Aorta (tissue), 5 donors: Measurements from ENCODE around the gene YEATS4. TPM values are rescaled to one million over a fixed set of nuclear protein-coding genes. Genes with fewer than 3 reads are reported as not detected.

Experiments
- ATAC-seq: fragments of 200-7000 bp; cut with Tn5 transposase; one replicate; pipeline ENCODE4 v1.9.1; 2022; ENCODE audit warnings: moderate library complexity; ENCODE audit not compliant: low FRiP score
- DNase-seq, 2 donors: peaks; one replicate each; pipeline ENCODE4 v3.0.0-alpha.2; 2020
- H3K27ac ChIP-seq, 2 donors: one replicate each; pipeline ENCODE4 v1.5.1; 2013; ENCODE audit warnings: low read length in 2 of 2, mild to moderate bottlenecking in 2 of 2, moderate library complexity in 2 of 2, control low read depth in 1 of 2, inconsistent platforms in 1 of 2, low read depth in 1 of 2
- H3K27me3 ChIP-seq, 2 donors: one replicate each; pipeline ENCODE4 v1.6.1; 2013; ENCODE audit warnings: control low read depth in 1 of 2, low read length in 1 of 2, mild to moderate bottlenecking in 1 of 2, moderate library complexity in 1 of 2; ENCODE audit not compliant: insufficient read depth in 2 of 2, control insufficient read depth in 1 of 2
- H3K36me3 ChIP-seq, 2 donors: one replicate each; pipeline ENCODE4 v1.6.1; 2013; ENCODE audit warnings: control low read depth in 1 of 2, low read length in 1 of 2, mild to moderate bottlenecking in 1 of 2; ENCODE audit not compliant: insufficient read depth in 2 of 2, control insufficient read depth in 1 of 2
- H3K4me1 ChIP-seq, 2 donors: one replicate each; pipeline ENCODE4 v1.6.1; 2013; ENCODE audit warnings: low read length in 2 of 2, control low read depth in 1 of 2, mild to moderate bottlenecking in 1 of 2, moderate library complexity in 1 of 2; ENCODE audit not compliant: insufficient read depth in 2 of 2, control insufficient read depth in 1 of 2
- H3K4me3 ChIP-seq, 2 donors: one replicate each; pipeline ENCODE4 v1.5.1; 2013; ENCODE audit warnings: low read length in 2 of 2, control low read depth in 1 of 2, mild to moderate bottlenecking in 1 of 2
- H3K9me3 ChIP-seq: one replicate; pipeline ENCODE4 v1.6.1; 2013; ENCODE audit warnings: mild to moderate bottlenecking, low read length; ENCODE audit not compliant: control insufficient read depth
- WGBS, 2 donors: extraction: QIAGEN DNeasy Blood & Tissue Kit; methylation state at CpG; one replicate each; pipeline ENCODE4 v1.1.7; 2013; 5-methylcytosine and 5-hydroxymethylcytosine counted together
- intact Hi-C, 2 donors: fragments of 100-400 bp; cut with DNase I; formaldehyde crosslinking; loops; one replicate each; pipeline versions ENCODE4 v1.14.2 to v1.15.0; 2022
- polyA plus RNA-seq, 2 donors: library from polyadenylated mRNA; stranded (reverse); fragments of 200-250 nt; gene quantifications; one replicate each; pipeline ENCODE4 v1.2.3, GENCODE V29; 2013
- total RNA-seq, 2 donors: library from RNA; stranded (reverse); fragmentation: NEBNext Ultra II Directional; extraction: Animal tissue kit (Norgen Biotek cat#: 25700); gene quantifications; one replicate each; pipeline ENCODE4 v1.2.1, GENCODE V29; 2021
- donor health status: healthy with polysubstance abuse.
- donor health status: Bipolar disorder and iron deficiency.
- donor health status: DM: no; HTN: no; CAD: no.
- donor health status: DM: no; HTN: no; CAD: no.
- donor health status: DM: yes; HTN: yes; CAD: no.

YEATS4 gene
- total and polyA plus RNA-seq, 4 donors = 8.5 to 12.5 (median 11.6) TPM

GRCh38 chr12:69396041-69396440 lies 36.5 kb downstream of the YEATS4 start:
- no peaks in the 10 kb centered on the region for H3K27me3 ChIP-seq
- intact Hi-C loops = no loop called here

GRCh38 chr12:69396963-69397362 lies 37.4 kb downstream of the YEATS4 start:
- Histone ChIP-seq H3K9me3 (no peaks in the 10 kb centered on the region), H3K36me3 (no peaks in the 10 kb centered on the region), H3K4me1 (no peaks in the 10 kb centered on the region), H3K27ac (no peak overlapping the region), H3K4me3 (no peak overlapping the region), H3K27me3 (no peaks in the 10 kb centered on the region)
- 98 to 100% methylated on average over 3 of the region's 3 CpGs for WGBS, 2 donors
- no peak for ATAC-seq
- no peak for DNase-seq
- intact Hi-C loops = no loop called here

More at GRCh38 chr12:69396041-69396440, 36.5 kb downstream of the YEATS4 start:
- no peaks in the 10 kb centered on the region for H3K9me3 ChIP-seq
- 77 to 87% methylated on average over 1 of the region's 1 CpG for WGBS, 2 donors
- no peak overlapping the region for H3K4me3 ChIP-seq
- ATAC-seq (no peak), DNase-seq (no peak)
- no peaks in the 10 kb centered on the region for H3K4me1 ChIP-seq
- H3K27ac ChIP-seq = no peak overlapping the region
- peaks cover 0 to 3% of the 10 kb centered on the region in 2 donors for H3K36me3 ChIP-seq

- intact Hi-C loops = no loop called here
- ATAC-seq = no peak
- 69 to 75% methylated on average over 3 of the region's 3 CpGs for WGBS, 2 donors
Observed at GRCh38 chr12:69397978-69398377, 38.4 kb downstream of the YEATS4 start.

GRCh38 chr12:69401940-69402339 lies 42.4 kb downstream of the YEATS4 start:
- H3K4me3 ChIP-seq = no peak overlapping the region
- no peaks in the 10 kb centered on the region for H3K36me3 ChIP-seq
- ATAC-seq = peak; percentile 70
- H3K4me1 ChIP-seq = no peaks in the 10 kb centered on the region
- DNase-seq = peak in 1 of 2 donors; percentile 63
- WGBS, 2 donors = 5 to 6% methylated on average over 4 of the region's 4 CpGs
- no peaks in the 10 kb centered on the region for H3K27me3 ChIP-seq
- peak overlapping the region; percentile 86 to 97 for H3K27ac ChIP-seq
- no peaks in the 10 kb centered on the region for H3K9me3 ChIP-seq
- intact Hi-C loops = no loop called here

More at GRCh38 chr12:69397978-69398377, 38.4 kb downstream of the YEATS4 start:
- H3K9me3 ChIP-seq = no peaks in the 10 kb centered on the region
- H3K4me3 ChIP-seq = no peak overlapping the region
- no peaks in the 10 kb centered on the region for H3K36me3 ChIP-seq
- no peak for DNase-seq
- H3K27ac ChIP-seq = no peak overlapping the region
- H3K27me3 ChIP-seq = no peaks in the 10 kb centered on the region
- H3K4me1 ChIP-seq = no peaks in the 10 kb centered on the region

- Histone ChIP-seq H3K4me1 (peaks cover 0 to 2% of the 10 kb centered on the region in 2 donors), H3K27me3 (no peaks in the 10 kb centered on the region), H3K36me3 (no peaks in the 10 kb centered on the region), H3K27ac (peak overlapping the region in 1 of 2 donors; percentile 51), H3K4me3 (no peak overlapping the region), H3K9me3 (no peaks in the 10 kb centered on the region)
- ATAC-seq (no peak), DNase-seq (no peak)
- intact Hi-C loops = loop anchor here in 1 of 2 donors (5.0 kb wide), 1 partner anchor 67 kb away; the partner anchor contains the start of gene FRS2
- 82 to 86% methylated on average over 7 of the region's 7 CpGs for WGBS, 2 donors
Observed at GRCh38 chr12:69404851-69405565, 45.5 kb downstream of the YEATS4 start.

- H3K27me3 ChIP-seq = no peaks in the 10 kb centered on the region
- no peaks in the 10 kb centered on the region for H3K9me3 ChIP-seq
- peak; percentile 64 for ATAC-seq
- peaks cover 0 to 2% of the 10 kb centered on the region in 2 donors for H3K4me1 ChIP-seq
- intact Hi-C loops = loop anchor here in 1 of 2 donors (5.0 kb wide), 1 partner anchor 67 kb away; the partner anchor contains the start of gene FRS2
- no peak overlapping the region for H3K27ac ChIP-seq
- peak; percentile 72 to 75 for DNase-seq
- WGBS, 2 donors = 33 to 39% methylated on average over 4 of the region's 4 CpGs
- no peak overlapping the region for H3K4me3 ChIP-seq
- H3K36me3 ChIP-seq = no peaks in the 10 kb centered on the region
Observed at GRCh38 chr12:69405566-69405865, 46.0 kb downstream of the YEATS4 start.

- no peak overlapping the region for H3K4me3 ChIP-seq
- H3K9me3 ChIP-seq = no peaks in the 10 kb centered on the region
- peaks cover 0 to 2% of the 10 kb centered on the region in 2 donors for H3K4me1 ChIP-seq
- no peak for ATAC-seq
- no peak for DNase-seq
- WGBS, 2 donors = 58 to 62% methylated on average over 2 of the region's 2 CpGs
- intact Hi-C loops = loop anchor here in 1 of 2 donors (5.0 kb wide), 1 partner anchor 66 kb away; the partner anchor contains the start of gene FRS2
- no peak overlapping the region for H3K27ac ChIP-seq
- no peaks in the 10 kb centered on the region for H3K27me3 ChIP-seq
- no peaks in the 10 kb centered on the region for H3K36me3 ChIP-seq
Observed at GRCh38 chr12:69406217-69406616, 46.7 kb downstream of the YEATS4 start.

- ATAC-seq (no peak), DNase-seq (no peak)
- Histone ChIP-seq H3K27me3 (no peaks in the 10 kb centered on the region), H3K4me1 (peaks cover 0 to 2% of the 10 kb centered on the region in 2 donors), H3K27ac (no peak overlapping the region), H3K36me3 (no peaks in the 10 kb centered on the region), H3K9me3 (no peaks in the 10 kb centered on the region), H3K4me3 (no peak overlapping the region)
- 81 to 82% methylated on average over 9 of the region's 9 CpGs for WGBS, 2 donors
- intact Hi-C loops = loop anchor here in 1 of 2 donors (10.0 kb wide), 1 partner anchor 164 kb away; no protein-coding TSS in a partner anchor
Observed at GRCh38 chr12:69410571-69410970, 51.0 kb downstream of the YEATS4 start.

- Histone ChIP-seq H3K27ac (no peak overlapping the region), H3K27me3 (no peaks in the 10 kb centered on the region), H3K9me3 (no peaks in the 10 kb centered on the region), H3K4me1 (peaks cover 0 to 2% of the 10 kb centered on the region in 2 donors), H3K36me3 (no peaks in the 10 kb centered on the region), H3K4me3 (no peak overlapping the region)
- intact Hi-C loops = loop anchor here in 1 of 2 donors (10.0 kb wide), 1 partner anchor 162 kb away; no protein-coding TSS in a partner anchor
- DNase-seq (no peak), ATAC-seq (no peak)
- WGBS, 2 donors = 90 to 91% methylated on average over 3 of the region's 3 CpGs
Observed at GRCh38 chr12:69412655-69413054, 53.1 kb downstream of the YEATS4 start.
